Neural cell (in vitro differentiated cells): ENCODE results near the gene PUSL1. TPM values are rescaled to one million over a fixed set of nuclear protein-coding genes. Genes with fewer than 3 reads are reported as not detected.

Experiments used
- H2AFZ ChIP-seq: fragments of 200-600, 300-800 bp; sonication (generic), shearing (Covaris generic); 2 replicates; pipeline ENCODE4 v1.6.0; 2014; ENCODE audit warnings: low read depth, mild to moderate bottlenecking, antibody characterized with exemption, low read length, moderate library complexity
- H3F3A ChIP-seq: fragments of 200-600 bp; shearing (Covaris generic); 2 replicates; pipeline ENCODE4 v1.6.1; 2016; ENCODE audit warnings: mild to moderate bottlenecking, moderate library complexity, mixed read lengths, antibody characterized with exemption, low read length; ENCODE audit not compliant: insufficient read depth, poor library complexity, severe bottlenecking
- H3K27ac ChIP-seq: fragments of 200-600, 300-800 bp; sonication (generic), shearing (Covaris generic); 2 replicates; pipeline ENCODE4 v1.5.1; 2014; ENCODE audit warnings: mild to moderate bottlenecking, low read length, moderate library complexity
- H3K27me3 ChIP-seq: fragments of 300-800, 200-600 bp; sonication (generic), shearing (Covaris generic); 2 replicates; pipeline ENCODE4 v1.6.0; 2014; ENCODE audit warnings: mild to moderate bottlenecking, low read depth, low read length, moderate library complexity; ENCODE audit not compliant: insufficient read depth
- H3K36me3 ChIP-seq: fragments of 300-800, 200-600 bp; sonication (generic), shearing (Covaris generic); 2 replicates; pipeline ENCODE4 v1.5.1; 2014; ENCODE audit warnings: mild to moderate bottlenecking, antibody characterized with exemption, low read length, moderate library complexity; ENCODE audit not compliant: insufficient read depth
- H3K4me2 ChIP-seq: fragments of 300-800, 200-600 bp; sonication (generic), shearing (Covaris generic); 2 replicates; pipeline ENCODE4 v1.6.0; 2014; ENCODE audit warnings: mild to moderate bottlenecking, low read length
- H3K4me3 ChIP-seq: fragments of 300-800, 200-600 bp; sonication (generic), shearing (Covaris generic); 2 replicates; pipeline ENCODE4 v1.5.1; 2014; ENCODE audit warnings: mild to moderate bottlenecking, low read length, moderate library complexity
- H3K79me2 ChIP-seq: fragments of 200-600 bp; shearing (Covaris generic); replicated peaks from 2 replicates; pipeline ENCODE4 v1.6.0; 2014; ENCODE audit warnings: mild to moderate bottlenecking, low read length, moderate library complexity; ENCODE audit not compliant: insufficient read depth
- H3K9ac ChIP-seq: fragments of 300-800, 200-600 bp; sonication (generic), shearing (Covaris generic); 2 replicates; pipeline ENCODE4 v1.6.1; 2016; ENCODE audit warnings: mild to moderate bottlenecking, low read length, mixed read lengths
- H3K9me2 ChIP-seq: fragments of 200-600 bp; shearing (Covaris generic); 2 replicates; pipeline ENCODE4 v1.6.1; 2016; ENCODE audit warnings: mild to moderate bottlenecking, low read length, mixed read lengths; ENCODE audit not compliant: insufficient read depth
- H3K9me3 ChIP-seq: fragments of 200-600, 300-800 bp; sonication (generic), shearing (Covaris generic); 2 replicates; pipeline ENCODE4 v1.6.1; 2016; ENCODE audit warnings: mild to moderate bottlenecking, mixed run types, low read length, moderate library complexity, mixed read lengths
- H4K20me1 ChIP-seq: fragments of 200-600 bp; shearing (Covaris generic); 2 replicates; pipeline ENCODE4 v1.6.1; 2016; ENCODE audit warnings: mild to moderate bottlenecking, mixed run types; ENCODE audit not compliant: insufficient read depth
- EP300 ChIP-seq: fragments of 450-650 bp; conservative IDR thresholded peaks from 2 replicates; pipeline ENCODE4 v1.6.1; 2014; ENCODE audit warnings: antibody characterized with exemption, mild to moderate bottlenecking, moderate library complexity; ENCODE audit not compliant: poor library complexity, severe bottlenecking
- EZH2 ChIP-seq: fragments of 200-600, 300-800 bp; shearing (Covaris generic), sonication (generic); IDR thresholded peaks from 2 replicates; pipeline ENCODE4 v1.6.1; 2014; ENCODE audit warnings: antibody characterized with exemption, low read length, borderline replicate concordance, mild to moderate bottlenecking; ENCODE audit not compliant: insufficient read depth, poor library complexity, severe bottlenecking
- MXI1 ChIP-seq: fragments of 450-650 bp; conservative IDR thresholded peaks from 2 replicates; pipeline ENCODE4 v1.6.1; 2014; ENCODE audit warnings: antibody characterized with exemption, mild to moderate bottlenecking; ENCODE audit not compliant: poor library complexity, severe bottlenecking
- POLR2AphosphoS5 ChIP-seq: IDR thresholded peaks from 2 replicates; pipeline ENCODE4 v1.6.1; 2012
- RAD21 ChIP-seq: fragments of 450-650 bp; conservative IDR thresholded peaks from 2 replicates; pipeline ENCODE4 v1.6.1; 2014; ENCODE audit warnings: antibody characterized with exemption, mild to moderate bottlenecking, moderate library complexity
- SMC3 ChIP-seq: fragments of 450-650 bp; conservative IDR thresholded peaks from 2 replicates; pipeline ENCODE4 v1.6.1; 2014; ENCODE audit warnings: antibody characterized with exemption, mild to moderate bottlenecking, moderate library complexity; ENCODE audit not compliant: poor library complexity
- TAF1 ChIP-seq: IDR thresholded peaks from 2 replicates; pipeline ENCODE4 v1.6.1; 2012; ENCODE audit warnings: low read depth
- polyA plus RNA-seq: library from polyadenylated mRNA; depleted of rRNA; stranded (reverse); fragments of >200 nt; gene quantifications from 2 replicates; pipeline ENCODE4 v1.2.3, GENCODE V29; 2014
- TF ChIP-seq, protein P1 (sequence below): fragments of 450-650 bp; IDR thresholded peaks from 2 replicates; pipeline ENCODE4 v1.5.1; 2014; ENCODE audit warnings: antibody characterized with exemption, mild to moderate bottlenecking, moderate library complexity; ENCODE audit not compliant: poor library complexity, severe bottlenecking
- TF ChIP-seq, protein P2 (sequence below): IDR thresholded peaks from 2 replicates; pipeline ENCODE4 v1.6.1; 2012; ENCODE audit warnings: borderline replicate concordance

PUSL1 gene
- polyA plus RNA-seq, 1 donor from 2014 or later: 25.0 TPM

DNA sequence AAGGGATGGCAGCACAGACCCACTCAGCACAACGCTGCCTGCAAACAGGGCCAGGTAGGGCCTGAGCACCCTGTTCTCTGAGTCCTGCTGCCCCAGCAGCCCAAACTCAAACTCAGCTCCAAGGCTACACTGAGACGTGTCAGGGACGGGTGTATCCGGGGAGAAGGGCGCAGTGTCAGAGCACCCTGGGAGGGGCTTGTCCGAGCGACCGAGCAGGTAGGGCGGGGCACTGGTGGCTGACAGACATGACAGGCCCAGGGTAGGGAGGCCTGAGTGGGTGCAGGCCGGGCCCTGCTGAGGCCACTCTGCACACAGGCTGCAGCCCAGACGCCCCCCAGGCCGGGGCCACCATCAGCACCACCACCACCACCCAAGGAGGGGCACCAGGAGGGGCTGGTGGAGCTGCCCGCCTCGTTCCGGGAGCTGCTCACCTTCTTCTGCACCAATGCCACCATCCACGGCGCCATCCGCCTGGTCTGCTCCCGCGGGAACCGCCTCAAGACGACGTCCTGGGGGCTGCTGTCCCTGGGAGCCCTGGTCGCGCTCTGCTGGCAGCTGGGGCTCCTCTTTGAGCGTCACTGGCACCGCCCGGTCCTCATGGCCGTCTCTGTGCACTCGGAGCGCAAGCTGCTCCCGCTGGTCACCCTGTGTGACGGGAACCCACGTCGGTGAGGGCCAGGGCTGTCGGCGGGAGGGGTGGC is 22.6 kb upstream of the PUSL1 start:
- no peak overlapping the region for H2AFZ ChIP-seq
- H3F3A ChIP-seq: no peaks in the 10 kb centered on the region
- no peaks in the 10 kb centered on the region for H3K9me2 ChIP-seq
- no peak overlapping the region for H3K27ac ChIP-seq
- H3K4me2 ChIP-seq: no peak overlapping the region
- H3K9ac ChIP-seq: no peak overlapping the region
- H3K79me2 ChIP-seq: no peaks in the 10 kb centered on the region
- no peaks in the 10 kb centered on the region for H3K27me3 ChIP-seq
- no peaks in the 10 kb centered on the region for H3K9me3 ChIP-seq
- H3K4me3 ChIP-seq: no peak overlapping the region
- H4K20me1 ChIP-seq: no peaks in the 10 kb centered on the region
- no peaks in the 10 kb centered on the region for H3K36me3 ChIP-seq
- no peak for TF ChIP-seq MXI1
- no peak for TF ChIP-seq EZH2
- TF ChIP-seq RAD21: no peak
- TF ChIP-seq POLR2AphosphoS5: no peak
- TF ChIP-seq, protein P1, sequence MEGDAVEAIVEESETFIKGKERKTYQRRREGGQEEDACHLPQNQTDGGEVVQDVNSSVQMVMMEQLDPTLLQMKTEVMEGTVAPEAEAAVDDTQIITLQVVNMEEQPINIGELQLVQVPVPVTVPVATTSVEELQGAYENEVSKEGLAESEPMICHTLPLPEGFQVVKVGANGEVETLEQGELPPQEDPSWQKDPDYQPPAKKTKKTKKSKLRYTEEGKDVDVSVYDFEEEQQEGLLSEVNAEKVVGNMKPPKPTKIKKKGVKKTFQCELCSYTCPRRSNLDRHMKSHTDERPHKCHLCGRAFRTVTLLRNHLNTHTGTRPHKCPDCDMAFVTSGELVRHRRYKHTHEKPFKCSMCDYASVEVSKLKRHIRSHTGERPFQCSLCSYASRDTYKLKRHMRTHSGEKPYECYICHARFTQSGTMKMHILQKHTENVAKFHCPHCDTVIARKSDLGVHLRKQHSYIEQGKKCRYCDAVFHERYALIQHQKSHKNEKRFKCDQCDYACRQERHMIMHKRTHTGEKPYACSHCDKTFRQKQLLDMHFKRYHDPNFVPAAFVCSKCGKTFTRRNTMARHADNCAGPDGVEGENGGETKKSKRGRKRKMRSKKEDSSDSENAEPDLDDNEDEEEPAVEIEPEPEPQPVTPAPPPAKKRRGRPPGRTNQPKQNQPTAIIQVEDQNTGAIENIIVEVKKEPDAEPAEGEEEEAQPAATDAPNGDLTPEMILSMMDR: no peak
- no peak for TF ChIP-seq EP300
- TF ChIP-seq, protein P2, sequence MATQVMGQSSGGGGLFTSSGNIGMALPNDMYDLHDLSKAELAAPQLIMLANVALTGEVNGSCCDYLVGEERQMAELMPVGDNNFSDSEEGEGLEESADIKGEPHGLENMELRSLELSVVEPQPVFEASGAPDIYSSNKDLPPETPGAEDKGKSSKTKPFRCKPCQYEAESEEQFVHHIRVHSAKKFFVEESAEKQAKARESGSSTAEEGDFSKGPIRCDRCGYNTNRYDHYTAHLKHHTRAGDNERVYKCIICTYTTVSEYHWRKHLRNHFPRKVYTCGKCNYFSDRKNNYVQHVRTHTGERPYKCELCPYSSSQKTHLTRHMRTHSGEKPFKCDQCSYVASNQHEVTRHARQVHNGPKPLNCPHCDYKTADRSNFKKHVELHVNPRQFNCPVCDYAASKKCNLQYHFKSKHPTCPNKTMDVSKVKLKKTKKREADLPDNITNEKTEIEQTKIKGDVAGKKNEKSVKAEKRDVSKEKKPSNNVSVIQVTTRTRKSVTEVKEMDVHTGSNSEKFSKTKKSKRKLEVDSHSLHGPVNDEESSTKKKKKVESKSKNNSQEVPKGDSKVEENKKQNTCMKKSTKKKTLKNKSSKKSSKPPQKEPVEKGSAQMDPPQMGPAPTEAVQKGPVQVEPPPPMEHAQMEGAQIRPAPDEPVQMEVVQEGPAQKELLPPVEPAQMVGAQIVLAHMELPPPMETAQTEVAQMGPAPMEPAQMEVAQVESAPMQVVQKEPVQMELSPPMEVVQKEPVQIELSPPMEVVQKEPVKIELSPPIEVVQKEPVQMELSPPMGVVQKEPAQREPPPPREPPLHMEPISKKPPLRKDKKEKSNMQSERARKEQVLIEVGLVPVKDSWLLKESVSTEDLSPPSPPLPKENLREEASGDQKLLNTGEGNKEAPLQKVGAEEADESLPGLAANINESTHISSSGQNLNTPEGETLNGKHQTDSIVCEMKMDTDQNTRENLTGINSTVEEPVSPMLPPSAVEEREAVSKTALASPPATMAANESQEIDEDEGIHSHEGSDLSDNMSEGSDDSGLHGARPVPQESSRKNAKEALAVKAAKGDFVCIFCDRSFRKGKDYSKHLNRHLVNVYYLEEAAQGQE: no peak
- no peak for TF ChIP-seq TAF1
- no peak for TF ChIP-seq SMC3

DNA sequence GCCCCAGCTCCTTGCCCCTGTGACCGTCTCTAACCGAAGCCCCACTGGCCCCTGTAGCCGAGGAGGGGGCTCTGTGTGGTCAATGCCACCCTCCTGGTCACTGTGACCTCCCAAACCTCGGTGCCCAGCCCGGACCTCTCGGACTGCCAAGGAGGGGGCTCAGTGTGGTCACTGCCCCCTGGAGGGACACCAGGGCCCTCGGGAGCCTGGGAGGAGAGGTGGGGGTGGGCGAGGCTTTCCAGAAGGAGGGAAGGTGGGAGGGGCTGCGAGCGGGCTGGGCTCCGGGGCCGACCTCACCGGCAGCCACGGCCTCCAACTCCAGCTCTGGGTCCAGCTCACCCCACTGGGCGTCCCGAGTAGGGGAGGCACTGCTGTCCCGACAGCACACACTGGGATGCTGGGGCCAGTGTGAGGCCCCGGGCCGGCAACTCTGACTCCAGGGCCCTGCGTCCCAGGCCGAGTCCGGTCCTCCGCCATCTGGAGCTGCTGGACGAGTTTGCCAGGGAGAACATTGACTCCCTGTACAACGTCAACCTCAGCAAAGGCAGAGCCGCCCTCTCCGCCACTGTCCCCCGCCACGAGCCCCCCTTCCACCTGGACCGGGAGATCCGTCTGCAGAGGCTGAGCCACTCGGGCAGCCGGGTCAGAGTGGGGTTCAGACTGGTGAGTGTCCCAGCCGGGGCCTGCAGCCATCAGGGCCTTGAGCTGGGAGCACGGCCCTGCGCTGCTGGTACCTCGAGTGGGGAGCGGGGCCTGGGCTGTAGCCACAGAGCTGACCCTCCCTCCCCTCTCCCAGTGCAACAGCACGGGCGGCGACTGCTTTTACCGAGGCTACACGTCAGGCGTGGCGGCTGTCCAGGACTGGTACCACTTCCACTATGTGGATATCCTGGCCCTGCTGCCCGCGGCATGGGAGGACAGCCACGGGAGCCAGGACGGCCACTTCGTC is 21.8 kb upstream of the PUSL1 start:
- Histone ChIP-seq H3K79me2 (no peaks in the 10 kb centered on the region), H3K27ac (no peak overlapping the region), H3K4me3 (no peak overlapping the region), H3F3A (no peaks in the 10 kb centered on the region), H3K9ac (no peak overlapping the region), H2AFZ (no peak overlapping the region), H3K9me2 (no peaks in the 10 kb centered on the region), H3K9me3 (no peaks in the 10 kb centered on the region), H3K36me3 (no peaks in the 10 kb centered on the region), H4K20me1 (no peaks in the 10 kb centered on the region), H3K27me3 (no peaks in the 10 kb centered on the region), H3K4me2 (no peak overlapping the region)
- TF ChIP-seq RAD21: no peak
- no peak for TF ChIP-seq EZH2
- TF ChIP-seq MXI1: no peak
- no peak for TF ChIP-seq SMC3
- TF ChIP-seq, protein P2: no peak
- TF ChIP-seq TAF1: no peak
- no peak for TF ChIP-seq EP300
- TF ChIP-seq POLR2AphosphoS5: no peak
- TF ChIP-seq, protein P1: no peak
